K562 (cell line): ENCODE data around the gene NDUFAF3. TPM values are rescaled to one million over a fixed set of nuclear protein-coding genes. Genes with fewer than 3 reads are reported as not detected.

Source experiments
- ARID4B ChIP-seq: sonication (generic); formaldehyde crosslinking; IDR thresholded peaks from 2 replicates; pipeline ENCODE4 v1.8.0; 2022; ENCODE audit warnings: mild to moderate bottlenecking, missing genetic modification reagents
- CBFA2T2 ChIP-seq: fragments of 450-650 bp; conservative IDR thresholded peaks from 2 replicates; pipeline ENCODE4 v1.6.1; 2017; ENCODE audit warnings: mild to moderate bottlenecking
- E2F3 ChIP-seq: fragments of 250-450 bp; sonication (Bioruptor Pico); IDR thresholded peaks from 2 replicates; pipeline ENCODE4 v1.4.0; 2020; ENCODE audit warnings: mild to moderate bottlenecking
- EGR1 ChIP-seq: fragments of 450-650 bp; conservative IDR thresholded peaks from 2 replicates; pipeline ENCODE4 v1.6.1; 2017; ENCODE audit warnings: mild to moderate bottlenecking
- EZH2 ChIP-seq: IDR thresholded peaks from 2 replicates; pipeline ENCODE4 v1.6.1; 2012; ENCODE audit warnings: low read depth, mild to moderate bottlenecking, inconsistent platforms, low read length, borderline replicate concordance
- HDAC8 ChIP-seq: fragments of 450-650 bp; IDR thresholded peaks from 2 replicates; pipeline ENCODE4 v1.6.1; 2016; ENCODE audit warnings: mild to moderate bottlenecking, missing genetic modification characterization, moderate library complexity, missing compliant biosample characterization
- MEIS2 ChIP-seq: fragments of 450-650 bp; IDR thresholded peaks from 2 replicates; pipeline ENCODE4 v1.6.1; 2014; ENCODE audit warnings: mild to moderate bottlenecking; ENCODE audit not compliant: partially characterized antibody
- NBN ChIP-seq: fragments of 450-650 bp; IDR thresholded peaks from 2 replicates; pipeline ENCODE4 v1.6.1; 2016; ENCODE audit warnings: low read depth, mild to moderate bottlenecking
- NEUROD1 ChIP-seq: fragments of 150-350 bp; IDR thresholded peaks from 2 replicates; pipeline ENCODE4 v1.6.1; 2014; ENCODE audit warnings: borderline replicate concordance, low read length, low read depth; ENCODE audit not compliant: partially characterized antibody
- NKRF ChIP-seq: fragments of 450-650 bp; IDR thresholded peaks from 2 replicates; pipeline ENCODE4 v1.6.1; 2016; ENCODE audit warnings: borderline replicate concordance
- SMARCA5 ChIP-seq: fragments of 450-650 bp; IDR thresholded peaks from 2 replicates; pipeline ENCODE4 v1.6.1; 2016
- THAP7 ChIP-seq: fragments of 250-450 bp; sonication (Bioruptor Pico); IDR thresholded peaks from 2 replicates; pipeline ENCODE4 v1.5.0; 2021
- ZBTB12 ChIP-seq: fragments of 250-450 bp; sonication (Bioruptor Pico); IDR thresholded peaks from 2 replicates; pipeline ENCODE4 v1.4.0; 2020
- ZNF212 ChIP-seq: fragments of 450-650 bp; formaldehyde crosslinking; IDR thresholded peaks from 2 replicates; pipeline ENCODE4 v1.4.0; 2020; ENCODE audit warnings: mild to moderate bottlenecking
- ZNF766 ChIP-seq: fragments of 200-800 bp; sonication (Bioruptor generic); conservative IDR thresholded peaks from 2 replicates; pipeline ENCODE4 v1.6.1; 2016; ENCODE audit warnings: missing genetic modification characterization, missing compliant biosample characterization
- polyA plus RNA-seq, 8 experiments: library from polyadenylated mRNA; depleted of rRNA in 4 of 8; stranded (reverse) in 5 of 8; unstranded in 3 of 8; fragments of >200 nt; fragmentation: Nextera tagmentation in 2 of 8; fragmentation: Illumina TruSeq in 1 of 8; extraction: Ambion mirVana in 2 of 8; extraction: Trizol in 1 of 8; gene quantifications; 2 replicates each; pipeline versions ENCODE4 v1.2.1 to v1.2.3, GENCODE V29; 2011 to 2014; ENCODE audit warnings: inconsistent platforms in 1 of 8, missing spikeins in 1 of 8
- total RNA-seq, 7 experiments: library from RNA; depleted of rRNA in 6 of 7; stranded (reverse); fragments of >200 nt in 6 of 7; fragmentation: Illumina TruSeq in 2 of 7; extraction: Trizol in 2 of 7; gene quantifications; 2 replicates each; pipeline versions ENCODE4 v1.2.1 to v1.2.3, GENCODE V29; 2011 to 2021; ENCODE audit warnings: low replicate concordance in 1 of 7
- TF ChIP-seq, protein P1 (sequence below): sonication (generic); formaldehyde crosslinking; IDR thresholded peaks from 2 replicates; pipeline ENCODE4 v1.9.0; 2022; ENCODE audit warnings: mild to moderate bottlenecking, missing genetic modification reagents
- TF ChIP-seq, protein P2 (sequence below): fragments of 200-800 bp; sonication (Bioruptor generic); IDR thresholded peaks from 2 replicates; pipeline ENCODE4 v1.6.1; 2017; ENCODE audit warnings: missing genetic modification characterization, missing compliant biosample characterization

NDUFAF3 gene
- total and polyA plus RNA-seq, 9 of the 15 experiments (the other 6 are each of a cell fraction or from before 2014, with no cell fraction given): 17.0 to 127 (median 36.3) TPM

DNA sequence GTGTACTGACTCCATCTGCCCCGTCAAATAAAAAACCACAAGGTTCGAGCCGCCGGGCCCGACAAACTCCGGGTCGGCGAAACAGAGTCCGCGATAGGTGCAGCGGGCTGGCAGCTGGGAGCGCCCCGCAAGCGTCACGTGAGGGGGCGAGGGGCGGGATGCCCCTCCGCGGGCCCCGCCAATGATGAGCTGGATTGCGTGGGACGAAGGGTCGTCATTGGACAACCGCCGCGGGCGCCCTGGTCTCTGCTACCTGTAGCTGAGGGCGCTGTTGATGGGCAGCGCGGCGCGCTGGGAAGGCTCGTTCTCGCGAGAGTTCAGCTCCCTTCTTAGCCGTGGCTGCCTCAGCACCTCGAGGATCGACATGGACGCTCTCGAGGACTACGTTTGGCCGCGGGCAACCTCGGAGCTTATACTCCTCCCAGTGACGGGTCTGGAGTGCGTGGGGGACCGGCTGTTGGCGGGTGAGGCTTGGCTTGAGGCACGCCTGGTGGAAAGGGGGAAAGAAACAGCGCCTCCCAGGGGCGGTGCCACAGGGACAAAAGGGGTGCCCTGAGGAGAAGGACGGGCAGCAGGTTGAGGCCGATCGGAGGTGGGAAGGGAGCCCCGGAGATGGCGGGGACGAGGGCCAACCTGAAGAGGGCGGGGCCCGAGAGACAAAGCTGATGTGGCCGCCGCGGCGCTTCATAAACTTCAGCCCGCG, 14.7 kb upstream of the NDUFAF3 start, which contains the start of gene WDR6 (continued):
- TF ChIP-seq NKRF: peak; percentile 63; the same call in 1 of the 2 replicates
- TF ChIP-seq EGR1: peak; percentile 88
- no peak for TF ChIP-seq ZNF212 (CRISPR knock-in tag)
- TF ChIP-seq THAP7: no peak
- TF ChIP-seq ARID4B: peak; percentile 37; the same call in 1 of the 2 replicates
- no peak for TF ChIP-seq ZBTB12 (CRISPR knock-in tag)
- TF ChIP-seq CBFA2T2: peak; percentile 63
- TF ChIP-seq, protein P1, sequence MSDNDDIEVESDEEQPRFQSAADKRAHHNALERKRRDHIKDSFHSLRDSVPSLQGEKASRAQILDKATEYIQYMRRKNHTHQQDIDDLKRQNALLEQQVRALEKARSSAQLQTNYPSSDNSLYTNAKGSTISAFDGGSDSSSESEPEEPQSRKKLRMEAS (CRISPR knock-in tag): peak; percentile 46
- peak; percentile 78; the same call in 1 of the 2 replicates for TF ChIP-seq NBN
- TF ChIP-seq HDAC8 (tag): 0 out of 2 replicates have a peak, but pooled peaks have one; percentile 39
- peak; percentile 83 for TF ChIP-seq NEUROD1
- TF ChIP-seq MEIS2: peak; percentile 60
- TF ChIP-seq EZH2: no peak
- TF ChIP-seq SMARCA5: peak; percentile 67
- 0 out of 2 replicates have a peak, but pooled peaks have one; percentile 43 for TF ChIP-seq ZNF766
- TF ChIP-seq, protein P2, sequence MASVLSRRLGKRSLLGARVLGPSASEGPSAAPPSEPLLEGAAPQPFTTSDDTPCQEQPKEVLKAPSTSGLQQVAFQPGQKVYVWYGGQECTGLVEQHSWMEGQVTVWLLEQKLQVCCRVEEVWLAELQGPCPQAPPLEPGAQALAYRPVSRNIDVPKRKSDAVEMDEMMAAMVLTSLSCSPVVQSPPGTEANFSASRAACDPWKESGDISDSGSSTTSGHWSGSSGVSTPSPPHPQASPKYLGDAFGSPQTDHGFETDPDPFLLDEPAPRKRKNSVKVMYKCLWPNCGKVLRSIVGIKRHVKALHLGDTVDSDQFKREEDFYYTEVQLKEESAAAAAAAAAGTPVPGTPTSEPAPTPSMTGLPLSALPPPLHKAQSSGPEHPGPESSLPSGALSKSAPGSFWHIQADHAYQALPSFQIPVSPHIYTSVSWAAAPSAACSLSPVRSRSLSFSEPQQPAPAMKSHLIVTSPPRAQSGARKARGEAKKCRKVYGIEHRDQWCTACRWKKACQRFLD: no peak
- TF ChIP-seq E2F3 (CRISPR knock-in tag): 0 out of 2 replicates have a peak, but pooled peaks have one; percentile 3
